ENCODE data around the gene POLH. TPM values are rescaled to one million over a fixed set of nuclear protein-coding genes. Genes with fewer than 3 reads are reported as not detected.
A peak's percentile ranks its signal among the peaks of the same experiment; 100 is the strongest.

The POLH gene
- total and polyA plus RNA-seq, 9 of the 15 experiments (the other 6 are each of a cell fraction or from before 2014, with no cell fraction given) = 5.8 to 31.6 (median 20.6) TPM

DNA sequence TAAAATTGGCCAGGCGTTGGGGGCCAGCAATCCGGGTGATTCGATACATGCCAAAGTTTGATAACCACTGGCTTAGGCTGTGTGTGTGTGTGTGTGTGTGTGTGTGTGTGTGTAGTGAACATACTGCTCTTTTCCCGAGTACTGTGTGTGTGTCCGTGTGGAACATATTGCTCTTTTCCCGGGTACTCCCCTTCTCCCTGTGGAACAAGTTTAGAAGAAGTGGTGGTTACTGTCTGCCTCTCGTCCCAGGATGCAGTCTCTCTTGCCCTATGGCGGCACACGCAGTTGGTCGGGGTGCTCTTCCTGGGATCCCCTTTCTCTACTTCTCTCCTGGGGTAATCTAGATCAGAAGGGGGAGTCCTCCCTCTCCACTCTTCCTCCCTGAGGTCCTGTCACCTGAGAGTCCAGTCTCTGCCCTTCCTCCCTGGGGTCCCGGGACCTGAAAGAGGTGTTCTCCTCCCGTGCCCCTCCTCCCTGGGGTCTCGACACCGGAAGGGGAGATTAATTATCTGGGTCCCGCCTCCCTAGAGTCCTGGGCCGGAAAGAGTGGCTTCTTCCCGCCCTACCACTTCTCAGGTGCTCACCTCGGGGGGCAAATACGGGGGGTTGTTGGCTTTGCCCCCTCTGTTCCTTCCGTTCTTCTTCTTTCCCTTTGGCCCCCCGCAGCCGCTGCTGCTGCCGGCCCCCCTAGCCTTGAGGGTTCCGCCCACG, 52.6 kb downstream of the POLH start:
- 0% methylated on average over 18 of the region's 25 CpGs for WGBS (ENCODE audit: insufficient coverage, low coverage, missing lambda C conversion rate)
- Histone ChIP-seq H3K9me1 (ENCODE audit: control insufficient read depth, insufficient read depth, low read length) (peaks cover 13% of the 10 kb centered on the region), H3K4me3 (peak overlapping the region; percentile 58), H3K79me2 (ENCODE audit: control insufficient read depth, insufficient read depth, low read length) (peaks cover 62% of the 10 kb centered on the region), H3K36me3 (ENCODE audit: control insufficient read depth, insufficient read depth, low read length) (peaks cover 40% of the 10 kb centered on the region), H2AFZ (ENCODE audit: low read depth, low read length) (peak overlapping the region; percentile 32), H3K9ac (ENCODE audit: insufficient read depth in 1 of 2, low read depth in 2 of 2, low read length in 2 of 2) (peak overlapping the region; percentile 92 to 99), H3K4me2 (ENCODE audit: insufficient read depth, low read length) (peak overlapping the region; percentile 98), H3K4me1 (replicated peaks in 1 of 2; ENCODE audit: control insufficient read depth in 2 of 2, insufficient read depth in 2 of 2, low read length in 2 of 2) (peaks cover 39 to 54% of the 10 kb centered on the region in 2 experiments), H3K9me3 (replicated peaks; ENCODE audit: control insufficient read depth, insufficient read depth, low read depth, low read length) (no peaks in the 10 kb centered on the region), H3K27me3 (ENCODE audit: control insufficient read depth in 2 of 2, insufficient read depth in 2 of 2, low read length in 2 of 2) (no peaks in the 10 kb centered on the region; a peak in 1 of 5 replicates), H3K27ac (ENCODE audit: extremely low read depth, low read depth, low read length) (peak overlapping the region; percentile 99), H4K20me1 (replicated peaks; ENCODE audit: control insufficient read depth, insufficient read depth, low read length) (no peaks in the 10 kb centered on the region)
- TSS peak; percentile 49 for BruUV-seq (replicated peaks)
- DNase-seq (ENCODE audit: extremely low read depth in 1 of 4, low spot score in 3 of 4) (peak; percentile 77 to 89 (median 86)), FAIRE-seq (no peak), ATAC-seq (peak; percentile 56)
- intact Hi-C loops (cut with micrococcal nuclease) (loop anchor here (2.0 to 5.0 kb wide), 3 partner anchors 39 to 499 kb away; partner anchors contain the start of genes MRPL14, POLH, TMEM63B and XPO5), in situ Hi-C loops (cut with MboI) (no loop called here)
- CTCF ChIA-PET (ENCODE audit: low intra/inter-chr PET ratio) = no interaction called here
- POLR2A ChIA-PET = interaction anchor here (0.6 to 11.8 kb wide), 47 partner anchors 9 to 708 kb away, joined by 3 to 206 read pairs (median 5); partner anchors contain the start of genes POLH, POLR1C, RSPH9 and VEGFA
- TF ChIP-seq RAD51 (IDR thresholded peaks at IDR 0.05; ENCODE audit: borderline replicate concordance, low read depth) (0 out of 2 replicates have a peak, but pooled peaks have one; percentile 32), RUNX1 (IDR thresholded peaks at IDR 0.05; ENCODE audit: low read depth) (no peak), ZNF778 (CRISPR knock-in tag; IDR thresholded peaks at IDR 0.05) (no peak), TEAD2 (tag; IDR thresholded peaks at IDR 0.05) (no peak), ARHGAP35 (IDR thresholded peaks at IDR 0.05; ENCODE audit: partially characterized antibody) (no peak), CHD1 (IDR thresholded peaks at IDR 0.05; ENCODE audit: low read length) (no peak), FOXA1 (IDR thresholded peaks at IDR 0.05; ENCODE audit: borderline replicate concordance) (no peak), ZFPM2 (CRISPR knock-in tag; IDR thresholded peaks at IDR 0.05) (peak; percentile 81; the same call in 1 of the 2 replicates), NUFIP1 (IDR thresholded peaks at IDR 0.05; ENCODE audit: partially characterized antibody) (no peak), ZBTB17 (CRISPR knock-in tag; IDR thresholded peaks at IDR 0.05) (peak; percentile 74; the same call in 1 of the 2 replicates), POLR2AphosphoS2 (IDR thresholded peaks at IDR 0.05; ENCODE audit: low read length) (no peak), ZNF584 (CRISPR knock-in tag; IDR thresholded peaks at IDR 0.05; ENCODE audit: low read depth) (no peak), SUPT5H (IDR thresholded peaks at IDR 0.05) (peak; percentile 90), ERF (CRISPR knock-in tag; IDR thresholded peaks at IDR 0.05) (peak; percentile 92), PYGO2 (tag; IDR thresholded peaks at IDR 0.05) (0 out of 2 replicates have a peak, but pooled peaks have one; percentile 2), RHOXF2B (CRISPR knock-in tag; conservative IDR thresholded peaks at IDR 0.05) (0 out of 2 replicates have a peak, but pooled peaks have one; percentile 28), IFI16 (CRISPR knock-in tag; IDR thresholded peaks at IDR 0.05) (no peak), ARID1B (IDR thresholded peaks at IDR 0.05) (peak; percentile 74), POLR3A (IDR thresholded peaks at IDR 0.05; ENCODE audit: borderline replicate concordance, extremely low read depth, insufficient read depth, insufficient read length) (no peak)
- TF ChIP-seq, protein P1, sequence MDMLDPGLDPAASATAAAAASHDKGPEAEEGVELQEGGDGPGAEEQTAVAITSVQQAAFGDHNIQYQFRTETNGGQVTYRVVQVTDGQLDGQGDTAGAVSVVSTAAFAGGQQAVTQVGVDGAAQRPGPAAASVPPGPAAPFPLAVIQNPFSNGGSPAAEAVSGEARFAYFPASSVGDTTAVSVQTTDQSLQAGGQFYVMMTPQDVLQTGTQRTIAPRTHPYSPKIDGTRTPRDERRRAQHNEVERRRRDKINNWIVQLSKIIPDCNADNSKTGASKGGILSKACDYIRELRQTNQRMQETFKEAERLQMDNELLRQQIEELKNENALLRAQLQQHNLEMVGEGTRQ (CRISPR knock-in tag; IDR thresholded peaks at IDR 0.05) = no peak
- TF ChIP-seq, protein P2, sequence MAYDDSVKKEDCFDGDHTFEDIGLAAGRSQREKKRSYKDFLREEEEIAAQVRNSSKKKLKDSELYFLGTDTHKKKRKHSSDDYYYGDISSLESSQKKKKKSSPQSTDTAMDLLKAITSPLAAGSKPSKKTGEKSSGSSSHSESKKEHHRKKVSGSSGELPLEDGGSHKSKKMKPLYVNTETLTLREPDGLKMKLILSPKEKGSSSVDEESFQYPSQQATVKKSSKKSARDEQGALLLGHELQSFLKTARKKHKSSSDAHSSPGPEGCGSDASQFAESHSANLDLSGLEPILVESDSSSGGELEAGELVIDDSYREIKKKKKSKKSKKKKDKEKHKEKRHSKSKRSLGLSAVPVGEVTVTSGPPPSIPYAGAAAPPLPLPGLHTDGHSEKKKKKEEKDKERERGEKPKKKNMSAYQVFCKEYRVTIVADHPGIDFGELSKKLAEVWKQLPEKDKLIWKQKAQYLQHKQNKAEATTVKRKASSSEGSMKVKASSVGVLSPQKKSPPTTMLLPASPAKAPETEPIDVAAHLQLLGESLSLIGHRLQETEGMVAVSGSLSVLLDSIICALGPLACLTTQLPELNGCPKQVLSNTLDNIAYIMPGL (CRISPR knock-in tag; IDR thresholded peaks at IDR 0.05) = no peak
